IPS-18a (cell line): ENCODE data around the gene KIAA0825.

Experiments used
- H3K27ac ChIP-seq: one replicate; pipeline ENCODE4 v1.5.1; 2013; ENCODE audit warnings: low read length
- H3K27me3 ChIP-seq: one replicate; pipeline ENCODE4 v1.6.1; 2013; ENCODE audit warnings: mild to moderate bottlenecking, low read length; ENCODE audit not compliant: control insufficient read depth, insufficient read depth
- H3K36me3 ChIP-seq: one replicate; pipeline ENCODE4 v1.6.1; 2013; ENCODE audit warnings: low read depth, low read length; ENCODE audit not compliant: control insufficient read depth
- H3K4me1 ChIP-seq: one replicate; pipeline ENCODE4 v1.6.1; 2013; ENCODE audit warnings: low read depth, low read length; ENCODE audit not compliant: control insufficient read depth
- H3K4me3 ChIP-seq: one replicate; pipeline ENCODE4 v1.5.1; 2013; ENCODE audit warnings: low read length
- H3K9ac ChIP-seq: one replicate; pipeline ENCODE4 v1.6.1; 2013; ENCODE audit warnings: mild to moderate bottlenecking, low read length, moderate library complexity
- H3K9me3 ChIP-seq: one replicate; pipeline ENCODE4 v1.6.1; 2013; ENCODE audit warnings: low read depth, low read length; ENCODE audit not compliant: control insufficient read depth

The KIAA0825 gene

DNA sequence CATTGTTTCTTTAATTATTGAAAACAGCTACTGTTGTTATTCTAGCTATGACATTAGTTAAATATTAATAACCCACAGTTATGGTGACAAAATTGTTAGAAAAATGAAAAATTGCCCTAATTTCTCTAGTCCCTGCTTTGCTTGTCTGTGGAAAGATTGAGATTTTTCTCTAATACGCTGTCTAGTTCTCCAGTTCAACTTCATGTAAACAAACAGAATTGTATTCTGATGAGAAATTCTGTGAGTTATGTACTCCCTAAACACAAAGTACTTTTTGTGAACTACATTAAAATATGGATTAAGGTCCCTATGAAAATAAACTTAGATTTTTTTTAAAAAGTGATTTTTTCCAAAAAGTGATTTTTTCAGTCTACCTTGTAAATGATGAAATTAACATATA lies 8.8 kb upstream of the KIAA0825 start:
- no peak overlapping the region for H3K9ac ChIP-seq
- no peaks in the 10 kb centered on the region for H3K4me1 ChIP-seq
- no peaks in the 10 kb centered on the region for H3K27me3 ChIP-seq
- no peaks in the 10 kb centered on the region for H3K9me3 ChIP-seq
- H3K36me3 ChIP-seq: peaks cover 26% of the 10 kb centered on the region
- no peak overlapping the region for H3K27ac ChIP-seq
- H3K4me3 ChIP-seq: no peak overlapping the region

- Histone ChIP-seq H3K27me3 (no peaks in the 10 kb centered on the region), H3K4me1 (peaks cover 4% of the 10 kb centered on the region), H3K36me3 (peaks cover 3% of the 10 kb centered on the region), H3K27ac (no peak overlapping the region), H3K9me3 (no peaks in the 10 kb centered on the region), H3K9ac (no peak overlapping the region), H3K4me3 (no peak overlapping the region)
These were observed 5.5 kb upstream of the KIAA0825 start for GRCh38 chr5:94623877-94624276.

DNA sequence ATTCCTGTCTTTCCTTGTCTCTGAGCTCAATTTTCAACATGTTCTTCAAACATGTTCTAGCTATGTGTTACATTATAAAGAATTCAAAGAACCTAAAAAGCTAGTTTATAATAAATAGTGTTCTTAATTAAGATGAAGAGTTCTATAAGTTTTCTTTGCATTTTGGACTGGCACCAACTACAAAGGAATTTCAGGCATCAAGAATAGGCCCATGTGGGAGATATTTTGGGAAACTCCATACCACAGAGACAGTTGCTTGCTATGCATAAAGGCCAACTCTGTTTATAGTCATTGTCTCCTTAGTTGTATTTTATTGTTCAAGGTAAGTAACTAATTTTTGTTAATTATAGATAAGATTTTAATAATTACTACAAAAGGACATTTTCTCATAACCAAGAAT lies 4.6 kb upstream of the KIAA0825 start:
- Histone ChIP-seq H3K27ac (no peak overlapping the region), H3K4me3 (no peak overlapping the region), H3K9me3 (no peaks in the 10 kb centered on the region), H3K9ac (no peak overlapping the region), H3K27me3 (no peaks in the 10 kb centered on the region), H3K36me3 (no peaks in the 10 kb centered on the region), H3K4me1 (peaks cover 4% of the 10 kb centered on the region)

DNA sequence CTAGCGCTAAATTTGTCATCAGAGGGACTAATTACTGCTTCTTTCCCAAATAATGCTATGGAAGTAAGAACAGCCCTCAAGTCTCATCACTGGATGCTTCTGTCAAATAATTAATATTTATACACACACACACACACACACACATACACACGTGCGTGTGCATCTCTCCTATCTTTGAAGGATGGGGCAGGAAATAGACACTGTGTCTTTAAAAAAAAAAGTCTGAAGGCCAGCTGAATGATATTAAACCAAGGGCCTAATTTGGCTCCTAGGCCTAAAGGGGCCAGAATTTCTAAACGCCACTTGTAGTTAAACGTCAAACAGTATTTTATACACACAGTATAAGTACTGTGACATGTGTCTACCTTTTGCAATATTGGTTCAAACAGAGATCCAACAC lies 3.4 kb upstream of the KIAA0825 start:
- H3K27ac ChIP-seq: no peak overlapping the region
- no peaks in the 10 kb centered on the region for H3K9me3 ChIP-seq
- H3K4me3 ChIP-seq: no peak overlapping the region
- H3K27me3 ChIP-seq: no peaks in the 10 kb centered on the region
- peaks cover 10% of the 10 kb centered on the region for H3K4me1 ChIP-seq
- no peak overlapping the region for H3K9ac ChIP-seq
- no peaks in the 10 kb centered on the region for H3K36me3 ChIP-seq

DNA sequence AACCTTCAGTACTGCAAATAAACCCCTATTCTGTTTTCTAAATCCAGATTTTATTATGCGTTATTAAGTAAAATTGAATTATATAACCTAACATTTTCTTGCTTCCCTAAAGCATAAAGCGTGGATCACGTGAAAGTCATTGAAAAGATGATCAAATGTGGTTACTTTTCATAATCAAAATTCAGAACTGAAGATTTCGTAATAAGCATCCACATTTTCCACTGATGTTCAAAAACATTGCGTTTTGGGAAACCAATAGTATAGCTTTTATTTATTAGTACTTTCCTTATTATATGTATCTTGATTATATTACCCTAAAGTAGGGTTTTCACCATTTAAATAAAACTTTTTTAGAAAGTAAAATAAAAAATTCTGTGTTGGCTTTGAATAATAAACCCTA lies 1.9 kb upstream of the KIAA0825 start:
- no peaks in the 10 kb centered on the region for H3K27me3 ChIP-seq
- H3K36me3 ChIP-seq: no peaks in the 10 kb centered on the region
- no peaks in the 10 kb centered on the region for H3K9me3 ChIP-seq
- H3K9ac ChIP-seq: no peak overlapping the region
- H3K4me1 ChIP-seq: peaks cover 17% of the 10 kb centered on the region
- no peak overlapping the region for H3K27ac ChIP-seq
- no peak overlapping the region for H3K4me3 ChIP-seq

GRCh38 chr5:94618029-94618492 lies 343 bp downstream of the KIAA0825 start:
- H3K4me1 ChIP-seq: peaks cover 27% of the 10 kb centered on the region
- H3K27me3 ChIP-seq: no peaks in the 10 kb centered on the region
- peak overlapping the region; percentile 72 for H3K9ac ChIP-seq
- peak overlapping the region; percentile 38 for H3K27ac ChIP-seq
- H3K36me3 ChIP-seq: no peaks in the 10 kb centered on the region
- H3K9me3 ChIP-seq: no peaks in the 10 kb centered on the region
- H3K4me3 ChIP-seq: peak overlapping the region; percentile 81

DNA sequence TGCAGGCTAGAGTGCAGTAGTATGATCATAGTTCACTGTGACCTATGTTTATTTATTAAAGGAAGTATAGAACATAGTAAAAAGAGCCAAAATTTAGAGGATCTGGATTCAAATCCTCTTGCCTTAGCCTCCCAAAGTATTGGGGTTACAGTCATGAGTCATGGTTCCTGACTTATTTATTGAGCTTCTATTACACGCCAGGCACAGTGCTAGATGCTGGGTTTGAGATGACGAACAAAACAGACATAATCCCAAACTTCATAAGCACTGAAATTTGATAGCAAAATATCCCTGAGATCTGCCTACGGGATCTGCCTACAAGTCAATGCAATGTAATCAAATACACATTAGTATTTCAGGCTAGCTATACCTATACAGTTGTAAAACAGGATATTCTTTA lies 2.5 kb downstream of the KIAA0825 start:
- no peak overlapping the region for H3K4me3 ChIP-seq
- H3K4me1 ChIP-seq: peaks cover 27% of the 10 kb centered on the region
- no peaks in the 10 kb centered on the region for H3K9me3 ChIP-seq
- H3K27ac ChIP-seq: no peak overlapping the region
- H3K9ac ChIP-seq: no peak overlapping the region
- H3K27me3 ChIP-seq: no peaks in the 10 kb centered on the region
- no peaks in the 10 kb centered on the region for H3K36me3 ChIP-seq

DNA sequence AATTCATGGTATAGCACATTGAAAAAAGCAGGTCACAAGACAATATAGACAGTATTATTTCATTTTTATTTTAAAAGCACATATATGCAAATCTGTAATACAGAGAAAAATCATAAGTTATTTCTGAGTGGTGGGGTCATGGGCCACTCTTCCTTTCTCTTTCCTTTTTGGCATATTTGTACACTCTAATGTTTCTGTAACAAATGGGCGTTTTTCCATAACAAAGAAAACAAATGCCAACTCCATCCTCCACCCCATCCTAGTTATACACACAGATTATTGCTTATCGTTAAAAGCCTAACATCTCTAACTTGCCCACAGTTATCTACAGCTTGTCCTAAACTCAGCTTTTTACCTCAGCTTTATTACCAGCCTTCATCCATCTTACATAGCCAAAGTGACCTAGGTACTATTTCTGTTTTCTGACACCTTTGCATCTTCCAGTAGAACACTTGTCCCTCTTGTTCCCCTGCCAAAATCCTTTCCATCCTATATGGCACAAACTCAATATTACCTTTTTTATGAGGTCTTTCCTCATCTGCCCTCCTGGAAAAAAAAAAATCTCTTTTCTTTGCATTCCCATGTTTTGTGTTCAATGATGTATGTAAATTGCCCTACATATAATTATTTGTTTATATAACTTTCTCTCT lies 4.1 kb downstream of the KIAA0825 start:
- no peak overlapping the region for H3K4me3 ChIP-seq
- H3K9me3 ChIP-seq: no peaks in the 10 kb centered on the region
- H3K36me3 ChIP-seq: no peaks in the 10 kb centered on the region
- H3K9ac ChIP-seq: no peak overlapping the region
- no peak overlapping the region for H3K27ac ChIP-seq
- peaks cover 24% of the 10 kb centered on the region for H3K4me1 ChIP-seq
- no peaks in the 10 kb centered on the region for H3K27me3 ChIP-seq

- Histone ChIP-seq H3K9me3 (no peaks in the 10 kb centered on the region), H3K36me3 (no peaks in the 10 kb centered on the region), H3K4me3 (no peak overlapping the region), H3K27ac (no peak overlapping the region), H3K27me3 (no peaks in the 10 kb centered on the region), H3K9ac (no peak overlapping the region), H3K4me1 (peaks cover 23% of the 10 kb centered on the region)
These were observed 4.8 kb downstream of the KIAA0825 start for GRCh38 chr5:94613583-94613982.

- Histone ChIP-seq H3K4me3 (no peak overlapping the region), H3K9me3 (no peaks in the 10 kb centered on the region), H3K36me3 (no peaks in the 10 kb centered on the region), H3K27me3 (no peaks in the 10 kb centered on the region), H3K4me1 (no peaks in the 10 kb centered on the region), H3K9ac (no peak overlapping the region), H3K27ac (no peak overlapping the region)
These were observed 23.0 kb downstream of the KIAA0825 start for GRCh38 chr5:94595281-94595840.

GRCh38 chr5:94577466-94578245 lies 40.7 kb downstream of the KIAA0825 start:
- Histone ChIP-seq H3K27ac (no peak overlapping the region), H3K4me3 (no peak overlapping the region), H3K27me3 (no peaks in the 10 kb centered on the region)

More at GRCh38 chr5:94577466-94578245, 40.7 kb downstream of the KIAA0825 start:
- Histone ChIP-seq H3K9ac (no peak overlapping the region), H3K4me1 (no peaks in the 10 kb centered on the region), H3K36me3 (no peaks in the 10 kb centered on the region), H3K9me3 (no peaks in the 10 kb centered on the region)
